Endothelial cell (in vitro differentiated cells): ENCODE data around the gene GAK. TPM values are rescaled to one million over a fixed set of nuclear protein-coding genes. Genes with fewer than 3 reads are reported as not detected.
"Not testable (repeated sequence)": the region's sequence is repeated elsewhere in the genome, so short reads cannot be mapped to it uniquely, and the experiment has no call there.

ENCODE experiments used
- DNase-seq: peaks from one replicate; pipeline ENCODE4 v3.0.0; 2021; ENCODE audit warnings: low spot score
- H3K27ac Mint-ChIP-seq: one replicate; pipeline ENCODE4 v1.8.0; 2021; ENCODE audit warnings: mixed read lengths, inconsistent platforms; ENCODE audit not compliant: unreplicated experiment
- H3K27me3 Mint-ChIP-seq: one replicate; pipeline ENCODE4 v1.8.0; 2021; ENCODE audit warnings: mild to moderate bottlenecking, moderate library complexity, mixed read lengths, inconsistent platforms; ENCODE audit not compliant: unreplicated experiment
- H3K36me3 Mint-ChIP-seq: one replicate; pipeline ENCODE4 v1.8.0; 2021; ENCODE audit warnings: mild to moderate bottlenecking, low read depth, mixed read lengths, inconsistent platforms; ENCODE audit not compliant: unreplicated experiment
- H3K4me1 Mint-ChIP-seq: one replicate; pipeline ENCODE4 v1.8.0; 2021; ENCODE audit warnings: mild to moderate bottlenecking, mixed read lengths, inconsistent platforms; ENCODE audit not compliant: unreplicated experiment
- H3K4me3 Mint-ChIP-seq: one replicate; pipeline ENCODE4 v1.8.0; 2021; ENCODE audit warnings: mild to moderate bottlenecking, mixed read lengths, inconsistent platforms; ENCODE audit not compliant: unreplicated experiment
- H3K9me3 Mint-ChIP-seq: one replicate; pipeline ENCODE4 v1.8.0; 2021; ENCODE audit warnings: mixed read lengths, inconsistent platforms; ENCODE audit not compliant: unreplicated experiment
- total RNA-seq: library from RNA; stranded (reverse); fragmentation: NEBNext Ultra II Directional; extraction: Animal tissue kit (Norgen Biotek cat#: 25700); gene quantifications from one replicate; pipeline ENCODE4 v1.2.1, GENCODE V29; 2021; ENCODE audit not compliant: unreplicated experiment
- TF ChIP-seq, protein P1 (sequence below): fragments of 200-600 bp; sonication (generic); IDR thresholded peaks from one replicate; pipeline ENCODE4 v1.5.0; 2021; ENCODE audit warnings: antibody characterized with exemption; ENCODE audit not compliant: unreplicated experiment

Gene GAK
- total RNA-seq, 1 donor from 2014 or later: 112 TPM

DNA sequence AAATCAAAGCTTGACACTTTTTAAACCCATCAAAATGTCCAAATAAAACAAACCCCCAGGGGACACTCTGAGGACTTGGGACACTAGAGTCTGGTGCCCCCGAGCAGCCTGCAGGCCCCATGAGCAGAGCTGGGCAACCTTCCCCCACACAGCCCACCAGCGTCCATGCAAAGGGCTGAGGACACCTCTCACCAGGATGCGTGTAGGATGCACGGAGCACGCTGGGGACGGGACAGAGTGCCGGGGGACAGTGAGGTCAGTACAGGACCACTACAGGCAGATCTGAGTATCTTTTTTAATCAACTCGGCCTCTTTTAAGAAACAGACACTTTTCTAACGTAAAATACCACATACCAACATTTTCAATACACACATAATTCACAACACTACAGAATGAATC, 6.9 kb downstream of the GAK start:
- peaks cover 4% of the 10 kb centered on the region for H3K27me3 Mint-ChIP-seq

GRCh38 chr4:924107-925096, 7.7 kb downstream of the GAK start:
- H3K9me3 Mint-ChIP-seq: no peaks in the 10 kb centered on the region
- no peak for DNase-seq
- H3K4me3 Mint-ChIP-seq: peak overlapping the region; percentile 76
- TF ChIP-seq, protein P1, sequence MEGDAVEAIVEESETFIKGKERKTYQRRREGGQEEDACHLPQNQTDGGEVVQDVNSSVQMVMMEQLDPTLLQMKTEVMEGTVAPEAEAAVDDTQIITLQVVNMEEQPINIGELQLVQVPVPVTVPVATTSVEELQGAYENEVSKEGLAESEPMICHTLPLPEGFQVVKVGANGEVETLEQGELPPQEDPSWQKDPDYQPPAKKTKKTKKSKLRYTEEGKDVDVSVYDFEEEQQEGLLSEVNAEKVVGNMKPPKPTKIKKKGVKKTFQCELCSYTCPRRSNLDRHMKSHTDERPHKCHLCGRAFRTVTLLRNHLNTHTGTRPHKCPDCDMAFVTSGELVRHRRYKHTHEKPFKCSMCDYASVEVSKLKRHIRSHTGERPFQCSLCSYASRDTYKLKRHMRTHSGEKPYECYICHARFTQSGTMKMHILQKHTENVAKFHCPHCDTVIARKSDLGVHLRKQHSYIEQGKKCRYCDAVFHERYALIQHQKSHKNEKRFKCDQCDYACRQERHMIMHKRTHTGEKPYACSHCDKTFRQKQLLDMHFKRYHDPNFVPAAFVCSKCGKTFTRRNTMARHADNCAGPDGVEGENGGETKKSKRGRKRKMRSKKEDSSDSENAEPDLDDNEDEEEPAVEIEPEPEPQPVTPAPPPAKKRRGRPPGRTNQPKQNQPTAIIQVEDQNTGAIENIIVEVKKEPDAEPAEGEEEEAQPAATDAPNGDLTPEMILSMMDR: no peak
- peaks cover 32% of the 10 kb centered on the region for H3K4me1 Mint-ChIP-seq
- peaks cover 14% of the 10 kb centered on the region for H3K36me3 Mint-ChIP-seq
- H3K27ac Mint-ChIP-seq: peak overlapping the region; percentile 48
- peaks cover 5% of the 10 kb centered on the region for H3K27me3 Mint-ChIP-seq

More for the DNA sequence above, 6.9 kb downstream of the GAK start:
- peaks cover 14% of the 10 kb centered on the region for H3K36me3 Mint-ChIP-seq
- H3K4me1 Mint-ChIP-seq: peaks cover 28% of the 10 kb centered on the region
- DNase-seq: no peak
- no peaks in the 10 kb centered on the region for H3K9me3 Mint-ChIP-seq
- no peak overlapping the region for H3K27ac Mint-ChIP-seq
- no peak overlapping the region for H3K4me3 Mint-ChIP-seq
- TF ChIP-seq, protein P1: no peak

GRCh38 chr4:921830-922331, 10.2 kb downstream of the GAK start:
- no peak for DNase-seq
- Mint-ChIP-seq H3K27me3 (peaks cover 8% of the 10 kb centered on the region), H3K4me3 (no peak overlapping the region), H3K27ac (peak overlapping the region; percentile 74), H3K4me1 (peaks cover 33% of the 10 kb centered on the region), H3K36me3 (peaks cover 17% of the 10 kb centered on the region), H3K9me3 (no peaks in the 10 kb centered on the region)
- TF ChIP-seq, protein P1: no peak

DNA sequence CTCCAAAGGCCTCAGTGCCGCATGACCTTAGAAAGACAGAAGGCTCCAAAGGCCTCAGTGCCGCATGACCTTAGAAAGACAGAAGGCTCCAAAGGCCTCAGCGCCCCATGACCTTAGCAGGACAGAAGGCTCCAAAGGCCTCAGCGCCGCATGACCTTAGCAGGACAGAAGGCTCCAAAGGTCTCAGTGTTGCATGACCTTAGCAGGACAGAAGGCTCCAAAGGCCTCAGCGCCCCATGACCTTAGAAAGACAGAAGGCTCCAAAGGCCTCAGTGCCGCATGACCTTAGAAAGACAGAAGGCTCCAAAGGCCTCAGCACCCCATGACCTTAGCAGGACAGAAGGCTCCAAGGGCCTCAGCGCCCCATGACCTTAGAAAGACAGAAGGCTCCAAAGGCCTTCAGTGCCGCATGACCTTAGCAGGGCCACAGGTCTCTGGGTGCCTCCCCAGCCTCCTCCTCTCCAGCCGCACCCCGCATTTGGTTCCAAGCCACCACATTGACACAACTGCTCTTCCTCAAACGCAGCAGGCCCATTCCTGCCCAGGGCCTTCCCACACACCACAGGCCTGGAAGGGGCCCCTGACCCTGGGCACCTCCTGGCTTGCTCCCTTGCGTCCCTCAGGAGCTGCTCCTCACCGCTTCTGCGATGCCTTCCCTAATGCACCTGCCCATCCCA, 13.0 kb downstream of the GAK start:
- not testable (repeated sequence) for DNase-seq, H3K27me3 Mint-ChIP-seq, H3K4me3 Mint-ChIP-seq, H3K36me3 Mint-ChIP-seq, H3K27ac Mint-ChIP-seq, H3K9me3 Mint-ChIP-seq
- peaks cover 45% of the 10 kb centered on the region for H3K4me1 Mint-ChIP-seq

DNA sequence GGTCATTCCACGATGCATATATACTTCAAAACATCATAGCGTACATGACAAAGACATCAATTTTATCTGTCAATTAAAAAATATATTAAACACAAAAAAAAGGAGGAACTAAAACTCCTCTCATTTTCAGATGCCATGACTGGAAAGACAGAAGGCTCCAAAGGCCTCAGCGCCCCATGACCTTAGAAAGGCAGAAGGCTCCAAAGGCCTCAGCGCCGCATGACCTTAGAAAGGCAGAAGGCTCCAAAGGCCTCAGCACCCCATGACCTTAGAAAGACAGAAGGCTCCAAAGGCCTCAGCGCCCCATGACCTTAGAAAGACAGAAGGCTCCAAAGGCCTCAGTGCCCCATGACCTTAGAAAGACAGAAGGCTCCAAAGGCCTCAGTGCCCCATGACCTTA, 13.5 kb downstream of the GAK start:
- not testable (repeated sequence) for H3K4me3 Mint-ChIP-seq

More for the DNA sequence above, 13.5 kb downstream of the GAK start:
- DNase-seq, H3K36me3 Mint-ChIP-seq, H3K27ac Mint-ChIP-seq, H3K9me3 Mint-ChIP-seq, H3K27me3 Mint-ChIP-seq: not testable (repeated sequence)
- peaks cover 45% of the 10 kb centered on the region for H3K4me1 Mint-ChIP-seq
